K562 (cell line): ENCODE measurements around the gene LONP1. TPM values are rescaled to one million over a fixed set of nuclear protein-coding genes. Genes with fewer than 3 reads are reported as not detected.

Experiments used
- FOXA3 ChIP-seq, 2 experiments: fragments of 450-650 bp in 1 of 2; sonication (generic) in 1 of 2; formaldehyde crosslinking; IDR thresholded peaks in 1 of 2; conservative IDR thresholded peaks in 1 of 2; 2 replicates each; pipeline versions ENCODE4 v1.4.0 to v1.8.0; 2020 to 2022; ENCODE audit warnings: mild to moderate bottlenecking in 2 of 2, missing genetic modification reagents in 1 of 2
- HBP1 ChIP-seq: fragments of 450-650 bp; formaldehyde crosslinking; IDR thresholded peaks from 2 replicates; pipeline ENCODE4 v1.4.0; 2022; ENCODE audit warnings: missing genetic modification characterization
- KDM1A ChIP-seq, 2 experiments: fragments of 450-650 bp; IDR thresholded peaks; 2 replicates each; pipeline ENCODE4 v1.6.1; 2016; ENCODE audit warnings: mild to moderate bottlenecking in 2 of 2
- MEF2D ChIP-seq: conservative IDR thresholded peaks from 2 replicates; pipeline ENCODE4 v1.6.1; 2016; ENCODE audit warnings: low read depth, missing genetic modification characterization, missing compliant biosample characterization
- NRF1 ChIP-seq, 2 experiments: fragments of 450-650 bp; IDR thresholded peaks in 1 of 2; conservative IDR thresholded peaks in 1 of 2; 2 replicates each; pipeline ENCODE4 v1.6.1; 2014; ENCODE audit warnings: mild to moderate bottlenecking in 2 of 2
- PHF8 ChIP-seq: fragments of 200-600 bp; sonication (generic); IDR thresholded peaks from 2 replicates; pipeline ENCODE4 v1.6.1; 2012; ENCODE audit warnings: mixed run types, mild to moderate bottlenecking, inconsistent platforms, low read length, moderate library complexity, borderline replicate concordance
- RUNX1 ChIP-seq: sonication (generic); IDR thresholded peaks from 2 replicates; pipeline ENCODE4 v1.6.1; 2016; ENCODE audit warnings: antibody characterized with exemption, low read depth
- SETDB1 ChIP-seq: IDR thresholded peaks from one replicate; pipeline ENCODE4 v1.6.1; 2012; ENCODE audit warnings: low read length, control low read depth, inconsistent platforms
- SMARCA4 ChIP-seq: fragments of 450-650 bp; IDR thresholded peaks from 2 replicates; pipeline ENCODE4 v1.6.1; 2016
- STAT6 ChIP-seq: sonication (generic); formaldehyde crosslinking; IDR thresholded peaks from 2 replicates; pipeline ENCODE4 v1.8.1; 2023; ENCODE audit warnings: mild to moderate bottlenecking, missing genetic modification reagents
- SUPT5H ChIP-seq: fragments of 450-650 bp; IDR thresholded peaks from 2 replicates; pipeline ENCODE4 v1.6.1; 2016
- USF1 ChIP-seq: sonication (generic); formaldehyde crosslinking; IDR thresholded peaks from 2 replicates; pipeline ENCODE4 v1.9.0; 2022; ENCODE audit warnings: mild to moderate bottlenecking, missing genetic modification reagents
- ZBTB17 ChIP-seq: fragments of 450-650 bp; formaldehyde crosslinking; IDR thresholded peaks from 2 replicates; pipeline ENCODE4 v1.4.0; 2020; ENCODE audit warnings: mild to moderate bottlenecking
- ZKSCAN8 ChIP-seq: fragments of 200-800 bp; sonication (Bioruptor generic); IDR thresholded peaks from 2 replicates; pipeline ENCODE4 v1.6.1; 2016; ENCODE audit warnings: missing genetic modification characterization, missing compliant biosample characterization
- ZNF282 ChIP-seq: sonication (generic); formaldehyde crosslinking; IDR thresholded peaks from 2 replicates; pipeline ENCODE4 v1.8.1; 2023; ENCODE audit warnings: missing genetic modification reagents
- ZNF408 ChIP-seq: fragments of 250-450 bp; sonication (Bioruptor Pico); IDR thresholded peaks from 2 replicates; pipeline ENCODE4 v1.4.0; 2020; ENCODE audit warnings: low read depth, mild to moderate bottlenecking, moderate library complexity
- ZNF518B ChIP-seq: fragments of 250-450 bp; sonication (Bioruptor Pico); IDR thresholded peaks from 2 replicates; pipeline ENCODE4 v1.5.0; 2021; ENCODE audit warnings: mild to moderate bottlenecking, moderate library complexity
- ZNF561 ChIP-seq: fragments of 450-650 bp; formaldehyde crosslinking; conservative IDR thresholded peaks from 2 replicates; pipeline ENCODE4 v1.4.0; 2020; ENCODE audit warnings: mild to moderate bottlenecking, moderate library complexity
- ZNF586 ChIP-seq: fragments of 450-650 bp; formaldehyde crosslinking; conservative IDR thresholded peaks from 2 replicates; pipeline ENCODE4 v1.4.0; 2020; ENCODE audit warnings: mild to moderate bottlenecking, moderate library complexity
- polyA plus RNA-seq, 8 experiments: library from polyadenylated mRNA; depleted of rRNA in 4 of 8; stranded (reverse) in 5 of 8; unstranded in 3 of 8; fragments of >200 nt; fragmentation: Nextera tagmentation in 2 of 8; fragmentation: Illumina TruSeq in 1 of 8; extraction: Ambion mirVana in 2 of 8; extraction: Trizol in 1 of 8; gene quantifications; 2 replicates each; pipeline versions ENCODE4 v1.2.1 to v1.2.3, GENCODE V29; 2011 to 2014; ENCODE audit warnings: inconsistent platforms in 1 of 8, missing spikeins in 1 of 8
- total RNA-seq, 7 experiments: library from RNA; depleted of rRNA in 6 of 7; stranded (reverse); fragments of >200 nt in 6 of 7; fragmentation: Illumina TruSeq in 2 of 7; extraction: Trizol in 2 of 7; gene quantifications; 2 replicates each; pipeline versions ENCODE4 v1.2.1 to v1.2.3, GENCODE V29; 2011 to 2021; ENCODE audit warnings: low replicate concordance in 1 of 7

The LONP1 gene
- total and polyA plus RNA-seq, 9 of the 15 experiments (the other 6 are each of a cell fraction or from before 2014, with no cell fraction given) = 1.1 to 238 (median 84.5) TPM

- TF ChIP-seq HBP1 (CRISPR knock-in tag) (0 out of 2 replicates have a peak, but pooled peaks have one; percentile 9), SMARCA4 (no peak), ZNF282 (CRISPR knock-in tag) (no peak), ZNF586 (CRISPR knock-in tag) (no peak), STAT6 (CRISPR knock-in tag) (no peak), ZBTB17 (CRISPR knock-in tag) (peak; percentile 10; the same call in 1 of the 2 replicates), MEF2D (no peak), FOXA3 (CRISPR knock-in tag; conservative IDR thresholded peaks at IDR 0.05 in 1 of 2, IDR thresholded peaks at IDR 0.05 in 1 of 2) (no peak), PHF8 (no peak; the same call in 1 of the 2 replicates), ZKSCAN8 (no peak), RUNX1 (no peak), SETDB1 (no peak), ZNF408 (CRISPR knock-in tag) (no peak), ZNF561 (CRISPR knock-in tag) (no peak), NRF1 (conservative IDR thresholded peaks at IDR 0.05 in 1 of 2, IDR thresholded peaks at IDR 0.05 in 1 of 2) (peak in 1 of 2 experiments; percentile 37; a peak in 1 of 4 replicates), ZNF518B (no peak), KDM1A (IDR thresholded peaks at IDR 0.05) (no peak), SUPT5H (peak; percentile 78), USF1 (CRISPR knock-in tag) (no peak)
Observed at GRCh38 chr19:5691822-5692722, 27.9 kb downstream of the LONP1 start (continued).
